ENCODE measurements around the gene KNCN. TPM values are rescaled to one million over a fixed set of nuclear protein-coding genes. Genes with fewer than 3 reads are reported as not detected.

The KNCN gene
- polyA plus RNA-seq, 1 donor: 0.10 TPM

GRCh38 chr1:46506470-46507219, 44.8 kb downstream of the KNCN start:
- no peak for DNase-seq (ENCODE audit: low read depth)

DNA sequence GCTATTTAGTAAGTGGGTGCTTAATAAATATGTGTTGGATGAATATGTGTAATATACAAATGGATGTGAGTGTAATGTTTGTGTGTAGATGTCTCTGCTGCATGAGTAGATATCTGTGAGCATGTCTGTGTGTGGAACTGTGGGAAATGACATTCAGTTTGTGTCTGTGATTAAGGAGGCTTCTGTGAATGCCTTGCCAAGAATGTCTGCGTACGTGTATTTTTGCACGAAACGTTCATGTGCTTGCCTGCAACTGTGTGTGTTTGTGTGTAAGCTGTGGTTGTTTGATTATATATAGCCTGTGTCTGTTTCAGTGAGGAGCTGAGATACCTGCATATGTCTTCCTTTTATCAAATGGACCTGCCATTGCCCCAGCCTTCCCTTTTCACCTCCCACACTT, 48.0 kb downstream of the KNCN start:
- DNase-seq (ENCODE audit: low read depth): no peak

GRCh38 chr1:46501528-46501927, 49.9 kb downstream of the KNCN start:
- no peak for DNase-seq (ENCODE audit: low read depth)

- no peak for DNase-seq (ENCODE audit: low read depth)
Measured at GRCh38 chr1:46497665-46498064, 53.8 kb downstream of the KNCN start.

- no peak for DNase-seq (ENCODE audit: low read depth)
Measured at GRCh38 chr1:46497020-46497419, 54.4 kb downstream of the KNCN start.

- DNase-seq (ENCODE audit: low read depth): no peak
Measured at GRCh38 chr1:46496505-46496904, 54.9 kb downstream of the KNCN start.

- no peak for DNase-seq (ENCODE audit: low read depth)
Measured at GRCh38 chr1:46495778-46496177, 55.7 kb downstream of the KNCN start.

Other genes starting within 250 kb of the KNCN start
- 58.3 TPM for gene LRRC41, start 248.0 kb downstream of the KNCN start, polyA plus RNA-seq (ENCODE audit: insufficient read length)
- 291 TPM for gene UQCRH, start 247.9 kb downstream of the KNCN start, polyA plus RNA-seq (ENCODE audit: insufficient read length)
- gene NSUN4, start 210.8 kb downstream of the KNCN start, polyA plus RNA-seq (ENCODE audit: insufficient read length): 14.3 TPM
- 20.1 TPM for gene FAAH, start 157.3 kb downstream of the KNCN start, polyA plus RNA-seq (ENCODE audit: insufficient read length)
- not detected for gene DMBX1, start 61.8 kb downstream of the KNCN start, polyA plus RNA-seq (ENCODE audit: insufficient read length)
- 30.3 TPM for gene MKNK1, start 52.6 kb upstream of the KNCN start, polyA plus RNA-seq (ENCODE audit: insufficient read length)
- 12.0 TPM for gene MOB3C, start 65.2 kb upstream of the KNCN start, polyA plus RNA-seq (ENCODE audit: insufficient read length)
- gene ATPAF1, start 116.7 kb upstream of the KNCN start, polyA plus RNA-seq (ENCODE audit: insufficient read length): 49.3 TPM
- 0.27 TPM for gene TEX38, start 120.2 kb upstream of the KNCN start, polyA plus RNA-seq (ENCODE audit: insufficient read length)
- gene EFCAB14, start 167.5 kb upstream of the KNCN start, polyA plus RNA-seq (ENCODE audit: insufficient read length): 87.7 TPM
- gene CYP4B1, start 247.4 kb upstream of the KNCN start, polyA plus RNA-seq (ENCODE audit: insufficient read length): not detected